Ascending aorta (tissue), 2 donors: ENCODE results near the gene GATAD2B. TPM values are rescaled to one million over a fixed set of nuclear protein-coding genes. Genes with fewer than 3 reads are reported as not detected.

Experiments
- DNase-seq, 2 donors: peaks; one replicate each; pipeline ENCODE4 v3.0.0-alpha.2; 2019; ENCODE audit warnings: low spot score in 2 of 2
- H3K27ac ChIP-seq, 2 donors: fragments of 200-600 bp; sonication (generic); one replicate each; pipeline ENCODE4 v1.5.1; 2016 to 2017; ENCODE audit warnings: mild to moderate bottlenecking in 1 of 2
- H3K27me3 ChIP-seq: fragments of 200-600 bp; sonication (generic); one replicate; pipeline ENCODE4 v1.5.1; 2017
- H3K36me3 ChIP-seq, 2 donors: fragments of 200-600 bp; sonication (generic); one replicate each; pipeline ENCODE4 v1.5.1; 2016
- H3K4me1 ChIP-seq, 2 donors: fragments of 200-600 bp; sonication (generic); one replicate each; pipeline ENCODE4 v1.5.1; 2016 to 2017; ENCODE audit warnings: mild to moderate bottlenecking in 1 of 2
- H3K4me3 ChIP-seq, 2 donors: fragments of 200-600 bp; sonication (generic); one replicate each; pipeline ENCODE4 v1.5.1; 2016 to 2017; ENCODE audit warnings: mild to moderate bottlenecking in 1 of 2
- H3K9me3 ChIP-seq, 2 donors: fragments of 200-600 bp; sonication (generic); one replicate each; pipeline ENCODE4 v1.5.1; 2016
- intact Hi-C: fragments of 100-400 bp; cut with DNase I; formaldehyde crosslinking; loops from one replicate; pipeline ENCODE4 v1.15.1; 2023
- total RNA-seq: library from RNA; depleted of rRNA; stranded (reverse); fragments of >200 nt; gene quantifications from one replicate; pipeline ENCODE4 v1.1.0, GENCODE V29; 2016
- TF ChIP-seq, protein P1 (sequence below), 3 experiments: fragments of 200-600 bp in 2 of 3; fragments of 450-650 bp in 1 of 3; sonication (generic) in 2 of 3; IDR thresholded peaks; one replicate each; pipeline ENCODE4 v1.5.1; 2016 to 2019; ENCODE audit warnings: antibody characterized with exemption in 3 of 3, mild to moderate bottlenecking in 1 of 3, moderate library complexity in 1 of 3

Gene GATAD2B
- total RNA-seq: 9.5 TPM

DNA sequence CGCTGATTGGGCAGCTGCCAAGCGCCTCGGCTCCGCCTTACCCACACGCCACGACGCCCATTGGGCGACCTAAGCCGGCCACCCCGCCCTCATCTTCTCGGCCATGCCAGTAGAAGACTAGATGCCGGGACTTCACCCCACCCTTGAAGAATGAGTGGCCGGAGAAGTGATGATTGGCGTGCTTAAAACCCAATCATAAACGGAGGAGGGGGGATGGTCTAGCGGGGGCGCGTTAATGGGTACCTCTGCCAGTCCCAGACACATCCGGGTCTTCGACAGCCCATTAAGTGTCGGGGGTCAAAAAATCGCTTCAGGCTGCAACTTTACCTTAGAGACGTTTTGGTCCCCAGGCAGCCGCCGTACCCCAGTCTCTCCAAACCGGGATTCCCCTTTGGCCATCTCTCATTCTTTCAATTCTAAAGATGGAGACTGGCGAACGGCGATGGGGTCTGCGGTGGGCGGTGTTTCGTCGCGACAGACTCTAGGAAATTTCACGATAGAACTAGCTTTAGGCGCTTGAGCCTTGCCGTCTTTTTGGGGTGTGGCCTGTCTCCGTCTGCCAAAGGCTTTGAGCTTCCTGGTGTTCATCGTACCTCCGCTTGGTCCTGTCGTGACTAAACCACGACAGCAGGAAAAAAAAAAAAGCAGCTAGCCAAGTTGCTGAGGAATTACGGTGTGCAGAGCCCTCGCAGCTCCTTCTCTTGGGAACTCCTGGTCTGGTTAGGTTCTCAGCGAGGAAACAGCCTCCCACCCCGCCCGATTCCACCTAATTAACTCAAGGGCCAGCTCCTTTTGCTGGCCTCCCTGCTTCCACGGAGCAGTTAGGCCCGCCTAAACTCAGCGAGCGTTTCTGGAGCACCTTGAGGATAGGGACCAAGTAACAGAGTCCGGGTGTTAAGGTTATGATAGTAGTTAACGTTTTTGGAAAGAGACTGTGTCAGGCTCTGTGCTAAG is at the start of gene GATAD2B:
Gene GATAD2B (minus strand): TSS at position 1 of the 954 bp plus-strand sequence. CDS start 94,625 bp downstream, outside the sequence.
- TF ChIP-seq, protein P1, sequence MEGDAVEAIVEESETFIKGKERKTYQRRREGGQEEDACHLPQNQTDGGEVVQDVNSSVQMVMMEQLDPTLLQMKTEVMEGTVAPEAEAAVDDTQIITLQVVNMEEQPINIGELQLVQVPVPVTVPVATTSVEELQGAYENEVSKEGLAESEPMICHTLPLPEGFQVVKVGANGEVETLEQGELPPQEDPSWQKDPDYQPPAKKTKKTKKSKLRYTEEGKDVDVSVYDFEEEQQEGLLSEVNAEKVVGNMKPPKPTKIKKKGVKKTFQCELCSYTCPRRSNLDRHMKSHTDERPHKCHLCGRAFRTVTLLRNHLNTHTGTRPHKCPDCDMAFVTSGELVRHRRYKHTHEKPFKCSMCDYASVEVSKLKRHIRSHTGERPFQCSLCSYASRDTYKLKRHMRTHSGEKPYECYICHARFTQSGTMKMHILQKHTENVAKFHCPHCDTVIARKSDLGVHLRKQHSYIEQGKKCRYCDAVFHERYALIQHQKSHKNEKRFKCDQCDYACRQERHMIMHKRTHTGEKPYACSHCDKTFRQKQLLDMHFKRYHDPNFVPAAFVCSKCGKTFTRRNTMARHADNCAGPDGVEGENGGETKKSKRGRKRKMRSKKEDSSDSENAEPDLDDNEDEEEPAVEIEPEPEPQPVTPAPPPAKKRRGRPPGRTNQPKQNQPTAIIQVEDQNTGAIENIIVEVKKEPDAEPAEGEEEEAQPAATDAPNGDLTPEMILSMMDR (IDR thresholded peaks at IDR 0.05): no peak
- H3K4me3 ChIP-seq: peak within 1 kb of the TSS; percentile 72 to 86
- DNase-seq: peak; percentile 99 to 100
- H3K27ac ChIP-seq: peak within 1 kb of the TSS; percentile 88 to 97
- H3K9me3 ChIP-seq: no peaks in the 10 kb centered on the region
- peaks cover 6 to 24% of the 10 kb centered on the region in 2 donors for H3K4me1 ChIP-seq
- intact Hi-C loops: loop anchor here (1.0 to 5.0 kb wide), 6 partner anchors 18 to 132 kb away; partner anchors contain the start of genes RAB13 and SLC39A1
- no peaks in the 10 kb centered on the region for H3K36me3 ChIP-seq
- H3K27me3 ChIP-seq: no peaks in the 10 kb centered on the region

DNA sequence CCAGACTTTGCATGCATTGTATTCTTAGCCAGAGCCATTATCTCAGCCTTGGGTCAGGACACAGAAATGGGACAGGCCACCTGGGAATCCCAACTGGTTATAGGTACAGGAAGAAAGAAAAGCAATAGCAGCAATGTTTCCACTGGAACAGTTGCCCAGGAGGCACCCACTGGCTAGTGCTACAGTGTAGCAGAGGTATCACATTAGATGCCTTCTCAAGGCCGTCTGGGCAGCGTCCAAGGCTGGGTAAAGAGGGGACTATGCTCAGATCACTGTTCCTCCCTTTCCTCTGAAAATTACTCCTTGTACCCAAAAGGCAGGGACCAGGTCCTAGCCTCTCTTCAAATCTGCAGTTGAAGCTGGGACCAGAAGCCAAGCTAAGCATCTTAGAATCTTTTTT is 47.6 kb upstream of the GATAD2B start:
- DNase-seq: no peak
- Histone ChIP-seq H3K4me1 (peaks cover 0 to 12% of the 10 kb centered on the region in 2 donors), H3K36me3 (peaks cover 18 to 25% of the 10 kb centered on the region in 2 donors), H3K9me3 (no peaks in the 10 kb centered on the region), H3K4me3 (no peak overlapping the region), H3K27me3 (no peaks in the 10 kb centered on the region), H3K27ac (no peak overlapping the region)
- TF ChIP-seq, protein P1 (IDR thresholded peaks at IDR 0.05): no peak
- intact Hi-C loops: no loop called here

DNA sequence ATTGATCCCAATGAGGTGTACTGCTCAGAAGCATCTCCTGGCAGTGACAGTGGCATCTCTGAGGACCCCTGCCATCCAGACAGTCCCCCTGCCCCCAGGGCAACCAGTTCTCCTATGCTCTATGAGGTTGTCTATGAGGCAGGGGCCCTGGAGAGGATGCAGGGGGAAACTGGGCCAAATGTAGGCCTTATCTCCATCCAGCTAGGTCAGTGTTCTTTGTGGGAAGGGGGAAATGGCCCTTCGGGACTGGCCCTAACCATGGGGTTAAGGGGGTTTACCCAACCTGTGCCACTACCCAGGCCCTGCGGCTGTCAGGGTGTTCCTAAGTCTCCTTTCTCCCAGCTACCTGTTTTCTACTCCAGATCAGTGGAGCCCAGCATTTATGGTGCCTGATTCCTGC is 46.2 kb upstream of the GATAD2B start:
- Histone ChIP-seq H3K36me3 (peaks cover 4 to 12% of the 10 kb centered on the region in 2 donors), H3K27ac (no peak overlapping the region), H3K27me3 (no peaks in the 10 kb centered on the region), H3K4me1 (peaks cover 6 to 14% of the 10 kb centered on the region in 2 donors), H3K4me3 (peak overlapping the region in 1 of 2 donors; percentile 69), H3K9me3 (no peaks in the 10 kb centered on the region)
- no peak for DNase-seq
- TF ChIP-seq, protein P1 (IDR thresholded peaks at IDR 0.05): no peak
- intact Hi-C loops: no loop called here

DNA sequence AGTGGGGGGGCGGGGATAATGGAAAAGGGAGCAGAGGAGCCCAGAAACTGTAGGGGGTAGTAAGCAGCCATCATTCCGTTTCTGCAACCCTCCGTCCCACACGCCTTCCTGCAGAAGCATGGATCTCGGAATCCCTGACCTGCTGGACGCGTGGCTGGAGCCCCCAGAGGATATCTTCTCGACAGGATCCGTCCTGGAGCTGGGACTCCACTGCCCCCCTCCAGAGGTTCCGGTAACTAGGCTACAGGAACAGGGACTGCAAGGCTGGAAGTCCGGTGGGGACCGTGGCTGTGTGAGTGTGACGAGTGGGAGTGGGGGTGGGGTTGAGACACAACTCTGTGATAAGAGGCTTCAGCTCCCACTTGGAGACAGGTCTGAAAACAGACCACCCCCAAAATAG is 45.6 kb upstream of the GATAD2B start:
- intact Hi-C loops: no loop called here
- Histone ChIP-seq H3K4me1 (peaks cover 7 to 14% of the 10 kb centered on the region in 2 donors), H3K36me3 (peaks cover 0 to 6% of the 10 kb centered on the region in 2 donors), H3K9me3 (no peaks in the 10 kb centered on the region), H3K27me3 (no peaks in the 10 kb centered on the region), H3K4me3 (peak overlapping the region; percentile 62 to 69), H3K27ac (no peak overlapping the region)
- DNase-seq: no peak
- TF ChIP-seq, protein P1 (IDR thresholded peaks at IDR 0.05): no peak

DNA sequence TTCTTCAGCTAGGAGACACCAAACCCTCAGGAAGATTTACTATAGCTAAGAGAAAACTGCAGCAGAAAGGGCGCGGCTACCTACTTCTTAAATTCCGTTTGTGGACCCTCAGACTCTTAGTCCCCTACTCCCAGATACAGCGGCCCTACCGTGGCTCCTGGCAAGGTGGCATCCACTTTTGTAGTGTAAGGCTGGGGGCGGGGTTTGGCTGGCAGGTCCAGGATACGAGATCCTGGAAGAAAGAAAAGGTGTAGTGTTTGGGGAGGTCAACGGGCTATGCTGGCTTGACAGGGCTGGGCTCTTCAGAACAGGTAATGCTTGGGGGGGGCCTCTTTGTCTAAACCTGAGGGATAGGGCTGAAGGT is 45.2 kb upstream of the GATAD2B start:
- Histone ChIP-seq H3K9me3 (no peaks in the 10 kb centered on the region), H3K27me3 (no peaks in the 10 kb centered on the region)
- intact Hi-C loops: loop anchor here (1.0 kb wide), 3 partner anchors 9 to 22 kb away; partner anchors contain the start of genes DENND4B, JTB and RAB13

More for the DNA sequence above, 45.2 kb upstream of the GATAD2B start:
- peak overlapping the region; percentile 62 to 69 for H3K4me3 ChIP-seq
- TF ChIP-seq, protein P1 (IDR thresholded peaks at IDR 0.05): no peak
- peaks cover 0 to 6% of the 10 kb centered on the region in 2 donors for H3K36me3 ChIP-seq
- peak overlapping the region; percentile 80 to 85 for H3K27ac ChIP-seq
- no peak for DNase-seq
- H3K4me1 ChIP-seq: peaks cover 7 to 14% of the 10 kb centered on the region in 2 donors
